Measurements from ENCODE around the gene TTC39B. TPM values are rescaled to one million over a fixed set of nuclear protein-coding genes. Genes with fewer than 3 reads are reported as not detected.

TTC39B gene
- total RNA-seq, 1 donor from 2014 or later, result 46.9 TPM

DNA sequence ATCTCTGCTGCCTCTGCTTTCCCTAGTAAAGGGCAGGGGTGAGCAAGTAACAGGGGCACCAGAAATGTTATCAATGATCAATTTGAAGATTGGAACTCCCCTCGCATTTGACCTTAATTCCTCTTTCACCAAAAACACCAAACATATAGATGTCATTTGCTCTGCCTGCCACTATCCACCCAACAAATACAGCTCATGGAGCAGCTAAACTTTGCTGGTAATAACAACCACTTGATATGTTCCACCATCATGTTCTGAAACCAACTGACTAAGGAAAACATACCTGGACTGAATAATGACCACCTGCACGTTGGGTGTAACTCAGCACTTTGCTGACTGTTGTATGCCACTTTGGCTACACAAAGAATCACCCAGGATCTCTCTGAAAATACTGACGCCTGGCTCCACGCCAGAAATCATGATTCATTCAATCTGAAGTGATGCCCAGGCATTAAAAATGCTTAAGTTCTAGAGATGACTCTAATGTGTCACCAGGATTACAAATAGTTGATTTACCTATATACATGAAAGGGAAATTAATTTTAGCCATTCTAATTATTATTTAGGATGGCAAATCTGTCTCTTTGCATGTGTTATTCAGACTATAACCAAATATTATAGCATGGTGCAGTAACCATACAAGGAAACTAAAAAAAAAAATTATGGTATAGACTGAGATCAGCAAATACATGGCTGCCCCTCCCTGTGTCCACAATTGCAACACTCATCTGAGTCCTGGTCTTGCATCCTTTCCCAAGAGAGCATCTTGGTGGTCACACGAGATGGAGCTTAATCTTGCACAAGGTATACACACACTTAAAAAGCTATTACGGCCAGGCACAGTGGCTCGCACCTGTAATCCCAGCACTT is 43.1 kb upstream of the TTC39B start:
- no peak overlapping the region for H3K4me3 ChIP-seq
- intact Hi-C loops (cut with DNase I), result no loop called here
- no peaks in the 10 kb centered on the region for H3K27me3 ChIP-seq
- no peak for TF ChIP-seq CTCF (IDR thresholded peaks at IDR 0.05)
- H3K4me1 ChIP-seq, result no peaks in the 10 kb centered on the region
- ATAC-seq (no peak), DNase-seq (no peak)
- no peak overlapping the region for H3K27ac ChIP-seq
- H3K36me3 ChIP-seq, result no peaks in the 10 kb centered on the region
- H3K9me3 ChIP-seq, result no peaks in the 10 kb centered on the region

- Histone ChIP-seq H3K9me3 (no peaks in the 10 kb centered on the region), H3K36me3 (no peaks in the 10 kb centered on the region), H3K4me3 (no peak overlapping the region), H3K27ac (no peak overlapping the region), H3K27me3 (no peaks in the 10 kb centered on the region), H3K4me1 (no peaks in the 10 kb centered on the region)
- no peak for TF ChIP-seq CTCF (IDR thresholded peaks at IDR 0.05)
- ATAC-seq (no peak), DNase-seq (no peak)
- intact Hi-C loops (cut with DNase I), result no loop called here
Measured at GRCh38 chr9:15346837-15347236, 39.8 kb upstream of the TTC39B start.

DNA sequence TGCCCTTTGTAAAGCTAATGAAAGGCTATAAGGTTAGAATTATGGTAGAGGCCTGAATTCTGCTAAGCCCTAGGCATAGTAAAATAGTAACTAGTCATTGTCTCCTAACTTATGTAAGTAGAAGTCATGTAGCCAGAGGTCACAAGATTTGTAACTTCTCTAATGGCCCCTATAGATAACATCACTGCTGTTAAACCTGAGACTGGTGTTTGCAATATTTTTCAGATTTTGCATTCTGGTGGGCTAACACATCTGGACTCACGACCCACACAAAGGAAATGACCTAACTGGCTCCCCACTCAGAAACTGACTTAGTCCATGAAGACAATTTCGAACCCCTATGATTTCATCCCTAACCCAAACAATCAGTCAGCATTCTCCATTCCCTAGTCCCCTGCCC is 37.2 kb upstream of the TTC39B start:
- no peaks in the 10 kb centered on the region for H3K9me3 ChIP-seq
- no peak for DNase-seq
- ATAC-seq, result no peak
- intact Hi-C loops (cut with DNase I), result no loop called here
- no peaks in the 10 kb centered on the region for H3K36me3 ChIP-seq
- no peaks in the 10 kb centered on the region for H3K4me1 ChIP-seq
- H3K4me3 ChIP-seq, result no peak overlapping the region
- no peak overlapping the region for H3K27ac ChIP-seq
- no peaks in the 10 kb centered on the region for H3K27me3 ChIP-seq
- TF ChIP-seq CTCF (IDR thresholded peaks at IDR 0.05), result no peak

GRCh38 chr9:15333376-15333881 is 26.4 kb upstream of the TTC39B start:
- Histone ChIP-seq H3K27me3 (no peaks in the 10 kb centered on the region), H3K36me3 (no peaks in the 10 kb centered on the region), H3K4me3 (no peak overlapping the region), H3K27ac (no peak overlapping the region), H3K4me1 (peaks cover 7% of the 10 kb centered on the region), H3K9me3 (no peaks in the 10 kb centered on the region)
- ATAC-seq, result peak; percentile 16
- intact Hi-C loops (cut with DNase I), result no loop called here
- no peak for TF ChIP-seq CTCF (IDR thresholded peaks at IDR 0.05)
- no peak for DNase-seq

- no peak overlapping the region for H3K27ac ChIP-seq
- intact Hi-C loops (cut with DNase I), result no loop called here
- H3K4me3 ChIP-seq, result no peak overlapping the region
- ATAC-seq (peak; percentile 30), DNase-seq (no peak)
- peaks cover 7% of the 10 kb centered on the region for H3K4me1 ChIP-seq
- TF ChIP-seq CTCF (IDR thresholded peaks at IDR 0.05), result no peak
- no peaks in the 10 kb centered on the region for H3K27me3 ChIP-seq
- no peaks in the 10 kb centered on the region for H3K36me3 ChIP-seq
- H3K9me3 ChIP-seq, result no peaks in the 10 kb centered on the region
Measured at GRCh38 chr9:15332939-15333338, 25.9 kb upstream of the TTC39B start.
